ENCODE data around the gene C1QTNF12. TPM values are rescaled to one million over a fixed set of nuclear protein-coding genes. Genes with fewer than 3 reads are reported as not detected.
A peak's percentile ranks its signal among the peaks of the same experiment; 100 is the strongest.

C1QTNF12 gene
- polyA plus RNA-seq, 1 of the 3 experiments (the other 2 are of a cell fraction) = 0.59 TPM

DNA sequence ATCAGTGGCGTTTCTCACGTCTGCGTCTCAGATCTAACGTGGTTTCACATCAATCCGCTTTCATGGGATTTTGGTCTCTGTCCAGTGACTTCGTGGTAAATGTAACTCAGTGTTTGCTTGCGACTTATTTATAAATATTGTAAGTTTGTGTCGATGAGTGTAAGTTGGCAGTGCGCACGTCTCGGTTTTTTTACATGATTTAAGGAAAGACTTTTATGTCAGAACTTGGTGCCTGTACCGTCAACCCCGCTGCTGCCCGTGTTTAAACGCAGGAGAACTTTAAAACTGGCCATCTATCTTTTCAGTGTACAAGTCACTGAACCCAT lies 13.0 kb downstream of the C1QTNF12 start:
- CTCF ChIA-PET = no interaction called here
- H3K9me2 ChIP-seq = no peaks in the 10 kb centered on the region
- no peak overlapping the region for H3K27ac ChIP-seq (ENCODE audit: low read depth in 2 of 2, low read length in 1 of 2)
- peaks cover 50% of the 10 kb centered on the region for H3K79me2 ChIP-seq (ENCODE audit: insufficient read depth)
- H2AFZ ChIP-seq (ENCODE audit: low read depth) = no peak overlapping the region
- peaks cover 0 to 17% of the 10 kb centered on the region in 2 experiments for H3K36me3 ChIP-seq (replicated peaks in 1 of 2; ENCODE audit: control insufficient read depth in 1 of 2, insufficient read depth in 2 of 2, low read length in 1 of 2)
- peak overlapping the region; percentile 24; the same call in 1 of the 2 replicates for H3K4me2 ChIP-seq
- POLR2A ChIA-PET = no interaction called here
- no peak overlapping the region for H3K9ac ChIP-seq
- H3K9me3 ChIP-seq = no peaks in the 10 kb centered on the region
- DNase-seq = no peak
- H3K27me3 ChIP-seq (ENCODE audit: insufficient read depth) = no peaks in the 10 kb centered on the region
- TF ChIP-seq GABPA (IDR thresholded peaks at IDR 0.05; ENCODE audit: low read depth) = no peak
- TF ChIP-seq SIN3A (IDR thresholded peaks at IDR 0.05; ENCODE audit: borderline replicate concordance, low read depth, low read length) = no peak
- TF ChIP-seq, protein P1, sequence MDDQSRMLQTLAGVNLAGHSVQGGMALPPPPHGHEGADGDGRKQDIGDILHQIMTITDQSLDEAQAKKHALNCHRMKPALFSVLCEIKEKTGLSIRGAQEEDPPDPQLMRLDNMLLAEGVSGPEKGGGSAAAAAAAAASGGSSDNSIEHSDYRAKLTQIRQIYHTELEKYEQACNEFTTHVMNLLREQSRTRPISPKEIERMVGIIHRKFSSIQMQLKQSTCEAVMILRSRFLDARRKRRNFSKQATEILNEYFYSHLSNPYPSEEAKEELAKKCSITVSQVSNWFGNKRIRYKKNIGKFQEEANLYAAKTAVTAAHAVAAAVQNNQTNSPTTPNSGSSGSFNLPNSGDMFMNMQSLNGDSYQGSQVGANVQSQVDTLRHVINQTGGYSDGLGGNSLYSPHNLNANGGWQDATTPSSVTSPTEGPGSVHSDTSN (IDR thresholded peaks at IDR 0.05) = no peak
- TF ChIP-seq, protein P2, sequence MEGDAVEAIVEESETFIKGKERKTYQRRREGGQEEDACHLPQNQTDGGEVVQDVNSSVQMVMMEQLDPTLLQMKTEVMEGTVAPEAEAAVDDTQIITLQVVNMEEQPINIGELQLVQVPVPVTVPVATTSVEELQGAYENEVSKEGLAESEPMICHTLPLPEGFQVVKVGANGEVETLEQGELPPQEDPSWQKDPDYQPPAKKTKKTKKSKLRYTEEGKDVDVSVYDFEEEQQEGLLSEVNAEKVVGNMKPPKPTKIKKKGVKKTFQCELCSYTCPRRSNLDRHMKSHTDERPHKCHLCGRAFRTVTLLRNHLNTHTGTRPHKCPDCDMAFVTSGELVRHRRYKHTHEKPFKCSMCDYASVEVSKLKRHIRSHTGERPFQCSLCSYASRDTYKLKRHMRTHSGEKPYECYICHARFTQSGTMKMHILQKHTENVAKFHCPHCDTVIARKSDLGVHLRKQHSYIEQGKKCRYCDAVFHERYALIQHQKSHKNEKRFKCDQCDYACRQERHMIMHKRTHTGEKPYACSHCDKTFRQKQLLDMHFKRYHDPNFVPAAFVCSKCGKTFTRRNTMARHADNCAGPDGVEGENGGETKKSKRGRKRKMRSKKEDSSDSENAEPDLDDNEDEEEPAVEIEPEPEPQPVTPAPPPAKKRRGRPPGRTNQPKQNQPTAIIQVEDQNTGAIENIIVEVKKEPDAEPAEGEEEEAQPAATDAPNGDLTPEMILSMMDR (IDR thresholded peaks at IDR 0.05) = no peak
- TF ChIP-seq RFX5 (IDR thresholded peaks at IDR 0.05; ENCODE audit: low read length) = no peak
- TF ChIP-seq, protein P3, sequence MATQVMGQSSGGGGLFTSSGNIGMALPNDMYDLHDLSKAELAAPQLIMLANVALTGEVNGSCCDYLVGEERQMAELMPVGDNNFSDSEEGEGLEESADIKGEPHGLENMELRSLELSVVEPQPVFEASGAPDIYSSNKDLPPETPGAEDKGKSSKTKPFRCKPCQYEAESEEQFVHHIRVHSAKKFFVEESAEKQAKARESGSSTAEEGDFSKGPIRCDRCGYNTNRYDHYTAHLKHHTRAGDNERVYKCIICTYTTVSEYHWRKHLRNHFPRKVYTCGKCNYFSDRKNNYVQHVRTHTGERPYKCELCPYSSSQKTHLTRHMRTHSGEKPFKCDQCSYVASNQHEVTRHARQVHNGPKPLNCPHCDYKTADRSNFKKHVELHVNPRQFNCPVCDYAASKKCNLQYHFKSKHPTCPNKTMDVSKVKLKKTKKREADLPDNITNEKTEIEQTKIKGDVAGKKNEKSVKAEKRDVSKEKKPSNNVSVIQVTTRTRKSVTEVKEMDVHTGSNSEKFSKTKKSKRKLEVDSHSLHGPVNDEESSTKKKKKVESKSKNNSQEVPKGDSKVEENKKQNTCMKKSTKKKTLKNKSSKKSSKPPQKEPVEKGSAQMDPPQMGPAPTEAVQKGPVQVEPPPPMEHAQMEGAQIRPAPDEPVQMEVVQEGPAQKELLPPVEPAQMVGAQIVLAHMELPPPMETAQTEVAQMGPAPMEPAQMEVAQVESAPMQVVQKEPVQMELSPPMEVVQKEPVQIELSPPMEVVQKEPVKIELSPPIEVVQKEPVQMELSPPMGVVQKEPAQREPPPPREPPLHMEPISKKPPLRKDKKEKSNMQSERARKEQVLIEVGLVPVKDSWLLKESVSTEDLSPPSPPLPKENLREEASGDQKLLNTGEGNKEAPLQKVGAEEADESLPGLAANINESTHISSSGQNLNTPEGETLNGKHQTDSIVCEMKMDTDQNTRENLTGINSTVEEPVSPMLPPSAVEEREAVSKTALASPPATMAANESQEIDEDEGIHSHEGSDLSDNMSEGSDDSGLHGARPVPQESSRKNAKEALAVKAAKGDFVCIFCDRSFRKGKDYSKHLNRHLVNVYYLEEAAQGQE (IDR thresholded peaks at IDR 0.05; ENCODE audit: low read depth, low read length) = no peak
- TF ChIP-seq TEAD4 (IDR thresholded peaks at IDR 0.05; ENCODE audit: borderline replicate concordance, insufficient read depth) = no peak
- no peak for TF ChIP-seq FOXJ3 (CRISPR knock-in tag; IDR thresholded peaks at IDR 0.05)
- no peak for TF ChIP-seq FOSL2 (IDR thresholded peaks at IDR 0.05; ENCODE audit: borderline replicate concordance, low read depth)
- TF ChIP-seq, protein P4, sequence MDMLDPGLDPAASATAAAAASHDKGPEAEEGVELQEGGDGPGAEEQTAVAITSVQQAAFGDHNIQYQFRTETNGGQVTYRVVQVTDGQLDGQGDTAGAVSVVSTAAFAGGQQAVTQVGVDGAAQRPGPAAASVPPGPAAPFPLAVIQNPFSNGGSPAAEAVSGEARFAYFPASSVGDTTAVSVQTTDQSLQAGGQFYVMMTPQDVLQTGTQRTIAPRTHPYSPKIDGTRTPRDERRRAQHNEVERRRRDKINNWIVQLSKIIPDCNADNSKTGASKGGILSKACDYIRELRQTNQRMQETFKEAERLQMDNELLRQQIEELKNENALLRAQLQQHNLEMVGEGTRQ (IDR thresholded peaks at IDR 0.05; ENCODE audit: borderline replicate concordance, low read depth, low read length) = no peak
- TF ChIP-seq, protein P5, sequence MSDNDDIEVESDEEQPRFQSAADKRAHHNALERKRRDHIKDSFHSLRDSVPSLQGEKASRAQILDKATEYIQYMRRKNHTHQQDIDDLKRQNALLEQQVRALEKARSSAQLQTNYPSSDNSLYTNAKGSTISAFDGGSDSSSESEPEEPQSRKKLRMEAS (IDR thresholded peaks at IDR 0.05; ENCODE audit: low read depth) = no peak
- TF ChIP-seq ELF1 (IDR thresholded peaks at IDR 0.05) = no peak
- no peak for TF ChIP-seq YY1 (IDR thresholded peaks at IDR 0.05; ENCODE audit: low read depth)
- H3F3A ChIP-seq (replicated peaks; ENCODE audit: insufficient read depth) = peaks cover 7% of the 10 kb centered on the region
- WGBS (ENCODE audit: low lambda C conversion rate) = 97% methylated on average over 15 of the region's 15 CpGs
- H4K20me1 ChIP-seq (ENCODE audit: insufficient read depth) = peaks cover 13% of the 10 kb centered on the region; the same call in 1 of the 2 replicates
- peaks cover 0 to 21% of the 10 kb centered on the region in 2 experiments; a peak in 1 of 4 replicates for H3K4me1 ChIP-seq (ENCODE audit: control insufficient read depth in 1 of 2, insufficient read depth in 2 of 2, low read depth in 1 of 2, low read length in 1 of 2)
- H3K4me3 ChIP-seq (ENCODE audit: low read depth in 2 of 2, low read length in 1 of 2) = no peak overlapping the region

Data from SK-N-SH (cell line).